ENCODE data around the gene FZD7. TPM values are rescaled to one million over a fixed set of nuclear protein-coding genes. Genes with fewer than 3 reads are reported as not detected.
A peak's percentile ranks its signal among the peaks of the same experiment; 100 is the strongest.

FZD7 gene
- total and polyA plus RNA-seq, 2 of the 8 experiments (the other 6 are each of a cell fraction or from before 2014, with no cell fraction given), result 176 to 246 TPM

DNA sequence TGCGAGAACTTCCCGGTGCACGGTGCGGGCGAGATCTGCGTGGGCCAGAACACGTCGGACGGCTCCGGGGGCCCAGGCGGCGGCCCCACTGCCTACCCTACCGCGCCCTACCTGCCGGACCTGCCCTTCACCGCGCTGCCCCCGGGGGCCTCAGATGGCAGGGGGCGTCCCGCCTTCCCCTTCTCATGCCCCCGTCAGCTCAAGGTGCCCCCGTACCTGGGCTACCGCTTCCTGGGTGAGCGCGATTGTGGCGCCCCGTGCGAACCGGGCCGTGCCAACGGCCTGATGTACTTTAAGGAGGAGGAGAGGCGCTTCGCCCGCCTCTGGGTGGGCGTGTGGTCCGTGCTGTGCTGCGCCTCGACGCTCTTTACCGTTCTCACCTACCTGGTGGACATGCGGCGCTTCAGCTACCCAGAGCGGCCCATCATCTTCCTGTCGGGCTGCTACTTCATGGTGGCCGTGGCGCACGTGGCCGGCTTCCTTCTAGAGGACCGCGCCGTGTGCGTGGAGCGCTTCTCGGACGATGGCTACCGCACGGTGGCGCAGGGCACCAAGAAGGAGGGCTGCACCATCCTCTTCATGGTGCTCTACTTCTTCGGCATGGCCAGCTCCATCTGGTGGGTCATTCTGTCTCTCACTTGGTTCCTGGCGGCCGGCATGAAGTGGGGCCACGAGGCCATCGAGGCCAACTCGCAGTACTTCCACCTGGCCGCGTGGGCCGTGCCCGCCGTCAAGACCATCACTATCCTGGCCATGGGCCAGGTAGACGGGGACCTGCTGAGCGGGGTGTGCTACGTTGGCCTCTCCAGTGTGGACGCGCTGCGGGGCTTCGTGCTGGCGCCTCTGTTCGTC, 1.7 kb downstream of the FZD7 start (continued):
- TF ChIP-seq SAP30 (IDR thresholded peaks at IDR 0.05; ENCODE audit: insufficient read depth, insufficient replicate concordance, low read length) (peak; percentile 84), HDAC2 (IDR thresholded peaks at IDR 0.05; ENCODE audit: borderline replicate concordance in 1 of 2, low read depth in 2 of 2, low read length in 2 of 2) (peak in 1 of 2 experiments; percentile 32; a peak in 1 of 4 replicates), TEAD4 (IDR thresholded peaks at IDR 0.05; ENCODE audit: low read depth, low read length) (no peak), SIN3A (conservative IDR thresholded peaks at IDR 0.05 in 1 of 2, IDR thresholded peaks at IDR 0.05 in 1 of 2; ENCODE audit: low read depth in 1 of 2, low read length in 2 of 2) (0 out of 4 replicates have a peak, but pooled peaks of 1 of the 2 experiments have one; percentile 63), PHF8 (conservative IDR thresholded peaks at IDR 0.05; ENCODE audit: low read depth, low read length) (0 out of 2 replicates have a peak, but pooled peaks have one; percentile 9)
- TF ChIP-seq, protein P1, sequence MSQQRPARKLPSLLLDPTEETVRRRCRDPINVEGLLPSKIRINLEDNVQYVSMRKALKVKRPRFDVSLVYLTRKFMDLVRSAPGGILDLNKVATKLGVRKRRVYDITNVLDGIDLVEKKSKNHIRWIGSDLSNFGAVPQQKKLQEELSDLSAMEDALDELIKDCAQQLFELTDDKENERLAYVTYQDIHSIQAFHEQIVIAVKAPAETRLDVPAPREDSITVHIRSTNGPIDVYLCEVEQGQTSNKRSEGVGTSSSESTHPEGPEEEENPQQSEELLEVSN (IDR thresholded peaks at IDR 0.05), result peak; percentile 65; the same call in 1 of the 2 replicates
- TF ChIP-seq, protein P2, sequence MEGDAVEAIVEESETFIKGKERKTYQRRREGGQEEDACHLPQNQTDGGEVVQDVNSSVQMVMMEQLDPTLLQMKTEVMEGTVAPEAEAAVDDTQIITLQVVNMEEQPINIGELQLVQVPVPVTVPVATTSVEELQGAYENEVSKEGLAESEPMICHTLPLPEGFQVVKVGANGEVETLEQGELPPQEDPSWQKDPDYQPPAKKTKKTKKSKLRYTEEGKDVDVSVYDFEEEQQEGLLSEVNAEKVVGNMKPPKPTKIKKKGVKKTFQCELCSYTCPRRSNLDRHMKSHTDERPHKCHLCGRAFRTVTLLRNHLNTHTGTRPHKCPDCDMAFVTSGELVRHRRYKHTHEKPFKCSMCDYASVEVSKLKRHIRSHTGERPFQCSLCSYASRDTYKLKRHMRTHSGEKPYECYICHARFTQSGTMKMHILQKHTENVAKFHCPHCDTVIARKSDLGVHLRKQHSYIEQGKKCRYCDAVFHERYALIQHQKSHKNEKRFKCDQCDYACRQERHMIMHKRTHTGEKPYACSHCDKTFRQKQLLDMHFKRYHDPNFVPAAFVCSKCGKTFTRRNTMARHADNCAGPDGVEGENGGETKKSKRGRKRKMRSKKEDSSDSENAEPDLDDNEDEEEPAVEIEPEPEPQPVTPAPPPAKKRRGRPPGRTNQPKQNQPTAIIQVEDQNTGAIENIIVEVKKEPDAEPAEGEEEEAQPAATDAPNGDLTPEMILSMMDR (IDR thresholded peaks at IDR 0.05; ENCODE audit: control extremely low read depth in 1 of 3, insufficient read depth in 1 of 3, low read depth in 1 of 3, low read length in 3 of 3), result peak; percentile 69 to 71 (median 69)

Data from H1 (cell line).